HG03108 (cell line): ENCODE data around the gene NOL4L.

ENCODE experiments used
- ATAC-seq: cut with Tn5 transposase; IDR thresholded peaks from one replicate; pipeline ENCODE4 v1.9.1; 2021; ENCODE audit warnings: moderate library complexity; ENCODE audit not compliant: unreplicated experiment

The NOL4L gene

DNA sequence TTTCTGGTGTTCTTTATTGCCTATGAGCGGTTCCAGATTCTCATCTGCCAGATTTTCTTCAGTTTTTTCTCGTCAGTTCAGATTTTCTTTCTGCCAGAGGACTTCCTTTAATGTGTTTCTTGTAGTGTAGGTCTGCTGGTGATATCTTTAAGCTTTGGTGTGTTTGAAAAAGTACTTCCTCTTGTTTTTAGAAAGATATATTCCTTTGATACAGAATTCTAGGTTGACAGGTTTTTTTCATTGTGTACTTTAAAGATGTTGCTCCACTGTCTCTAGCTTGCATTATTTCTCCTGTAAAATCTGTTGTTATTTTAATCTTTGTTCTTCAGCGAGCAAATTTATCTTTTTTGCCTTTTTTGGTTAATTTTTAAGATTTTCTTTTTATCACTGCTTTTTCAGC lies 190.1 kb downstream of the NOL4L start:
- ATAC-seq: no peak
